T-helper 2 cell treated with Interferon-gamma antibody and Interleukin-4, amounts not matched to agents 5 μg/mL and 100 μg/mL, for 36 hours (primary cell): Measurements from ENCODE around the gene DISP3.

ENCODE experiments used
- DNase-seq: peaks from one replicate; pipeline ENCODE4 v3.0.0; 2021; ENCODE audit warnings: low spot score
- H3K27ac Mint-ChIP-seq: one replicate; pipeline ENCODE4 v1.8.0; 2021; ENCODE audit warnings: mild to moderate bottlenecking, mixed read lengths
- H3K27me3 Mint-ChIP-seq: one replicate; pipeline ENCODE4 v1.8.0; 2021; ENCODE audit warnings: low read depth, mixed read lengths
- H3K36me3 Mint-ChIP-seq: one replicate; pipeline ENCODE4 v1.8.0; 2021; ENCODE audit warnings: low read depth, mixed read lengths
- H3K4me1 Mint-ChIP-seq: one replicate; pipeline ENCODE4 v1.8.0; 2021; ENCODE audit warnings: low read depth, mixed read lengths
- H3K4me3 Mint-ChIP-seq: one replicate; pipeline ENCODE4 v1.8.0; 2022; ENCODE audit warnings: mild to moderate bottlenecking, moderate library complexity, mixed read lengths
- H3K9me3 Mint-ChIP-seq: one replicate; pipeline ENCODE4 v1.8.0; 2021; ENCODE audit warnings: mixed read lengths

DISP3 gene

GRCh38 chr1:11520531-11521233, 41.7 kb downstream of the DISP3 start:
- Mint-ChIP-seq H3K4me1 (peaks cover 1% of the 10 kb centered on the region), H3K4me3 (no peak overlapping the region), H3K27me3 (no peaks in the 10 kb centered on the region), H3K27ac (no peak overlapping the region), H3K9me3 (no peaks in the 10 kb centered on the region), H3K36me3 (no peaks in the 10 kb centered on the region)
- DNase-seq = no peak

GRCh38 chr1:11521582-11522399, 42.8 kb downstream of the DISP3 start:
- H3K9me3 Mint-ChIP-seq = no peaks in the 10 kb centered on the region
- H3K36me3 Mint-ChIP-seq = no peaks in the 10 kb centered on the region
- peaks cover 1% of the 10 kb centered on the region for H3K4me1 Mint-ChIP-seq
- no peak overlapping the region for H3K27ac Mint-ChIP-seq
- no peak overlapping the region for H3K4me3 Mint-ChIP-seq
- H3K27me3 Mint-ChIP-seq = no peaks in the 10 kb centered on the region
- DNase-seq = no peak

DNA sequence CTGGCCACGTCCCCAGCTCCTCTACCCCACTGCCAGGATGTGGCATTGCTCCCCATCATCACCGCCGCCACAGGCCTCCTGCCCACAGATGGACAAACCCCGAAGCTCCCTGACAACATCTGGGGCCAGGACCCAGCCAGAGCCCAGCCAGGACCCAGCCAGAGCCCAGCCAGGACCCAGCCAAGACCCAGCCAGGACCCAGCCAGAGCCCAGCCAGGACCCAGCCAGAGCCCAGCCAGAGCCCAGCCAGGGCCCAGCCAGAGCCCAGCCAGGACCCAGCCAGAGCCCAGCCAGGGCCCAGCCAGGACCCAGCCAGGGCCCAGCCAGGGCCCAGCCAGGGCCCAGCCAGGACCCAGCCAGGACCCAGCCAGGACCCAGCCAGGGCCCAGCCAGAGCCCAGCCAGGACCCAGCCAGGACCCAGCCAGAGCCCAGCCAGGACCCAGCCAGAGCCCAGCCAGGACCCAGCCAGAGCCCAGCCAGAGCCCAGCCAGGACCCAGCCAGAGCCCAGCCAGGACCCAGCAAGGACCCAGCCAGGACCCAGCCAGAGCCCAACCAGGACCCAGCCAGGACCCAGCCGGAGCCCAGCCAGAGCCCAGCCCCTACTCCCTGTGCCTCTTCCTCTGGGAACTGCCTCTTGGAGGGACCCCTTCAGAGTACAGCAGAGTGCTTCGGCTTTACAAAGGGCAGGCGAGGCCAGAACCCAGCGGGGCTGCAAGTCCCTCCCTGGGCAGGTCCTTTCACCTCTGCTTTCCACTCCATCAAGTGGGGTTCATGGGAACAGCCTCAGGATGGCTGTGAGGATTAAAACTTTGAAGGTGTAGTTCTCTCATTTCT, 43.7 kb downstream of the DISP3 start:
- H3K4me3 Mint-ChIP-seq = no peak overlapping the region
- DNase-seq = no peak
- H3K27me3 Mint-ChIP-seq = no peaks in the 10 kb centered on the region
- H3K36me3 Mint-ChIP-seq = no peaks in the 10 kb centered on the region
- peaks cover 1% of the 10 kb centered on the region for H3K4me1 Mint-ChIP-seq
- no peaks in the 10 kb centered on the region for H3K9me3 Mint-ChIP-seq
- H3K27ac Mint-ChIP-seq = no peak overlapping the region

- Mint-ChIP-seq H3K9me3 (no peaks in the 10 kb centered on the region), H3K4me1 (peaks cover 1% of the 10 kb centered on the region), H3K36me3 (no peaks in the 10 kb centered on the region), H3K27ac (no peak overlapping the region), H3K27me3 (no peaks in the 10 kb centered on the region), H3K4me3 (no peak overlapping the region)
- DNase-seq = no peak
Observed at GRCh38 chr1:11523261-11523660, 44.3 kb downstream of the DISP3 start.

DNA sequence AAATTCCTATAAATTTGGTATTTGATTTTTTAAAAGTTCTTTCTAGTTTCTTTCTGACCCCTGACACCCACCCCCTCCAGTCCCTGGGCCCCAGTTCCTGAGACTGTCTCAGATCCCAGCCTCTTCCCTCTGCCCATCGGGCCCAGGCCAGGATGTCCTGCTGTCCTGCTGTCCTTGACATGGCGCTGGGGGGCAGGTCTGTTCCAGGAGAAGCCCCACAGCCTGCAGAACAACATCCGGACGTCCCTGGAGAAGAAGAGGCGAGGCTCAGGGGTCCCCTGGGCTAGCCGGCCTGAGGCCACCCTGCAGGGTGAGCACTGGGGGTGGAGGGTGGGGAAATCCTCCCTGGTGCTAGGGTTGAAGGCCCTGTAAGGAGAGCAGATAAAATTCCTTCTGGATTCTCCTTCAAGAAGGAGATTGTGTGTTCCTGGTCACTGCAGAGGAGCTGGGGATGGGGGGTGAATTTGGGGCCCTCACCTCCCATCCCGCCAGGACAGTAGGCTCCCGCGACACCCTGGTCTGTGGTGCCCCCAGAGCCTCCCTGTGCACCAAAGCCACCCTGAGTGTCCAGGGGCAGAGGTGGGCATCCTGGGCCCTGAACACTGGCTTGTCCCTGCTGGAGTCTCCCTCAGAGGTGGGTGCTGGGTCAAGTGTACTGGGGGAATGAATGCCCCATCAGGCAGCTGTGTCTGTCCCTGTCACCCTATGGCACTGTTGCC, 45.0 kb downstream of the DISP3 start:
- H3K27ac Mint-ChIP-seq = no peak overlapping the region
- H3K4me3 Mint-ChIP-seq = no peak overlapping the region
- no peaks in the 10 kb centered on the region for H3K36me3 Mint-ChIP-seq
- peaks cover 1% of the 10 kb centered on the region for H3K4me1 Mint-ChIP-seq
- DNase-seq = no peak
- no peaks in the 10 kb centered on the region for H3K27me3 Mint-ChIP-seq
- no peaks in the 10 kb centered on the region for H3K9me3 Mint-ChIP-seq

DNA sequence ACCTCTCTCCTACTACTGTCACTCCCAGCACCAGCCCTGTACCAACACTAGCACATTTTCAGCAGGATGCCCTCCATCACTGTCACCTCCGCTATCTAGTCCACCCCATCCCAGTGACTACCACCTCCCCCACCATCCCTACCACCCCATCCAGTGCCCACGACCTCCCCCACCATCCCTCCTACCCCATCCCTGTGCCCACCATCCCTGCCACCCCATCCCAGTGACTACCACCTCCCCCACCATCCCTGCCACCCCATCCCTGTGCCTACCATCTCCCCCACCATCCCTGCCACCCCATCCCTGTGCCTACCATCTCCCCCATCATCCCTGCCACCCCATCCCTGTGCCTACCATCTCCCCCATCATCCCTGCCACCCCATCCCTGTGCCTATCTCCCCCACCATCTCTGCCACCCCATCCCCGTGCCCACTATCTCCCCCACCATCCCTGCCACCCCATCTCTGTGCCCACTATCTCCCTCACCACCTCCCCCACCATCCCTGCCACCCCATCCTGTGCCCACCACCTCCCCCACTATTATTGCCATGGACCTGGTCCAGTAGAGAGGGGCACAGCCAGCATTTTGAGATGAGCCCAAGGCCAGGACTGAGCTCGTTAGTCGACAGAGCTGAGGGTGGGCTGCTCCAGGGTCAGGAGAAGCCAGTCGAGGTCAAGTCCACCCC, 45.7 kb downstream of the DISP3 start:
- no peak overlapping the region for H3K27ac Mint-ChIP-seq
- peaks cover 1% of the 10 kb centered on the region for H3K4me1 Mint-ChIP-seq
- no peaks in the 10 kb centered on the region for H3K9me3 Mint-ChIP-seq
- no peaks in the 10 kb centered on the region for H3K36me3 Mint-ChIP-seq
- no peak for DNase-seq
- no peak overlapping the region for H3K4me3 Mint-ChIP-seq
- H3K27me3 Mint-ChIP-seq = no peaks in the 10 kb centered on the region

GRCh38 chr1:11525151-11525505, 46.2 kb downstream of the DISP3 start:
- no peak for DNase-seq
- Mint-ChIP-seq H3K36me3 (no peaks in the 10 kb centered on the region), H3K9me3 (no peaks in the 10 kb centered on the region), H3K4me1 (peaks cover 1% of the 10 kb centered on the region), H3K27ac (no peak overlapping the region), H3K4me3 (no peak overlapping the region), H3K27me3 (no peaks in the 10 kb centered on the region)

GRCh38 chr1:11525516-11525915, 46.6 kb downstream of the DISP3 start:
- H3K27ac Mint-ChIP-seq = no peak overlapping the region
- H3K9me3 Mint-ChIP-seq = no peaks in the 10 kb centered on the region
- no peaks in the 10 kb centered on the region for H3K36me3 Mint-ChIP-seq
- no peaks in the 10 kb centered on the region for H3K27me3 Mint-ChIP-seq
- H3K4me3 Mint-ChIP-seq = no peak overlapping the region
- H3K4me1 Mint-ChIP-seq = peaks cover 1% of the 10 kb centered on the region
- no peak for DNase-seq

DNA sequence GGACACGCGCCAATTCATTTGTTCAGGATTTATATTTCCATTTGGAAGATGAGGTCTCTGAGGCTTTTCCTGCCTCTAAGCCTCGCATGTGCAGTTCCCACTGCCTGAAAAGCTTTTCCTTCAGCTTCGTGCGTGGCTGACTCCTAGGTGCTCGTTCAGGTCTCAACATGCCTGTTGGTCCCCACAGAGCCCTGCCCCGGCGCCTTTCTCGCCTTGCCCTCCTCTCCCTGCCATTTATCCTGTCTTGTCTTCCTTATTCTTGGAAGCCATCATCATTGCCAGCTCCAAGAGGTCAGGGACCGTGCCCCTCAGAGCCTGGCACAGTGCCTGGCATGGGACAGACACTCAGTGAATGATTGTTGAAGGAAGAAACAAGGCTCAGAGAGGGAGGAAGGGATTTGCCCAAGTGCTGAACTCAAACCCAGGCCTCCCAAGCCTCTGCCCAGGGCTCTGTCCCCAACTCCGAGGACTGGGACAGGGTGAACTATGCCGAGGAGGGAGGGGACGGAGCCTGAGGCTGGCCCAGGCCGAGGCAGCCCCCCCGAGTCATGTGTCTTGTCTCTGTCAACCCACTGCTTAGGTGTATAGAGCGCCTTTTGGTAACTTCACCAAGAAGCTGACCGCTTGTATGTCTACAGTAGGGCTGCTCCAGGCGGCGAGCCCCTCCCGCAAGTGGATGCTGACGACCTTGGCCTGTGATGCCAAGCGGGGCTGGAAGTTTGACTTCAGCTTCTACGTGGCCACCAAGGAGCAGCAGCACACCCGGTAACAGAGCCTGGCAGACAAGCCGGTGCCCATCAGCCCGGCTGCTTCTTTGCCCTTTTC, 47.3 kb downstream of the DISP3 start:
- Mint-ChIP-seq H3K36me3 (no peaks in the 10 kb centered on the region), H3K9me3 (no peaks in the 10 kb centered on the region), H3K27ac (no peak overlapping the region), H3K4me1 (no peaks in the 10 kb centered on the region), H3K4me3 (no peak overlapping the region), H3K27me3 (no peaks in the 10 kb centered on the region)
- DNase-seq = no peak

- H3K36me3 Mint-ChIP-seq = no peaks in the 10 kb centered on the region
Observed at GRCh38 chr1:11527541-11528452, 48.8 kb downstream of the DISP3 start.

GRCh38 chr1:11528611-11529261, 49.8 kb downstream of the DISP3 start:
- no peaks in the 10 kb centered on the region for H3K9me3 Mint-ChIP-seq
- no peak for DNase-seq
- no peaks in the 10 kb centered on the region for H3K4me1 Mint-ChIP-seq
- no peak overlapping the region for H3K4me3 Mint-ChIP-seq
- no peaks in the 10 kb centered on the region for H3K27me3 Mint-ChIP-seq
- H3K36me3 Mint-ChIP-seq = no peaks in the 10 kb centered on the region
- H3K27ac Mint-ChIP-seq = no peak overlapping the region

More at GRCh38 chr1:11527541-11528452, 48.8 kb downstream of the DISP3 start:
- Mint-ChIP-seq H3K4me3 (no peak overlapping the region), H3K4me1 (no peaks in the 10 kb centered on the region), H3K27me3 (no peaks in the 10 kb centered on the region), H3K27ac (no peak overlapping the region), H3K9me3 (no peaks in the 10 kb centered on the region)
- DNase-seq = no peak
